ENCODE measurements around the gene NRCAM.

Gene NRCAM

GRCh38 chr7:108157606-108158335 lies 298.5 kb downstream of the NRCAM start:
- no peak for DNase-seq (ENCODE audit: low read depth in 2 of 2)

- DNase-seq (ENCODE audit: low read depth in 2 of 2), result no peak
Observed at GRCh38 chr7:108156897-108157605, 299.2 kb downstream of the NRCAM start.

GRCh38 chr7:108152198-108152597 lies 304.0 kb downstream of the NRCAM start:
- no peak for DNase-seq (ENCODE audit: low read depth in 2 of 2)

DNA sequence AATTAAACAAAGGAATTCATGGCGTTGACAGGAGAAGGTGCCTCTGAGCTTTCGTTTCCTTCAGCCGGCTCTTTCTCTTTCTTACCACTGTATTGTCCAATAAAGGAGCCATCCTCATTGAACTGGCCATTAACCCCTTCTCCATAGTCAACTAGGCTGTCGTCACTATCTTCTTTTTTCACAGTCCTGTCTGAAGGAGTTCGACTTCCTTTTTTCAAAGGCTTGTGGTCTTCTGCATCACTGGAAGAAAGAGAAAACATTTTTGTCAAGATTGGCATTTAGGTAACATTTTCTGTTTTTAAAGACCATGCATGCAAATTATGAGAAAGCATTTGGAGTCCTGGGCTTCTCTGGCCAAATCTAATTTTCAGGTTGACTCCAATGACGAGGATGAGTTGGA lies 306.3 kb downstream of the NRCAM start:
- DNase-seq (ENCODE audit: low read depth in 2 of 2), result no peak

- DNase-seq (ENCODE audit: low read depth in 2 of 2), result no peak
Observed at GRCh38 chr7:108149119-108149518, 307.1 kb downstream of the NRCAM start.

DNA sequence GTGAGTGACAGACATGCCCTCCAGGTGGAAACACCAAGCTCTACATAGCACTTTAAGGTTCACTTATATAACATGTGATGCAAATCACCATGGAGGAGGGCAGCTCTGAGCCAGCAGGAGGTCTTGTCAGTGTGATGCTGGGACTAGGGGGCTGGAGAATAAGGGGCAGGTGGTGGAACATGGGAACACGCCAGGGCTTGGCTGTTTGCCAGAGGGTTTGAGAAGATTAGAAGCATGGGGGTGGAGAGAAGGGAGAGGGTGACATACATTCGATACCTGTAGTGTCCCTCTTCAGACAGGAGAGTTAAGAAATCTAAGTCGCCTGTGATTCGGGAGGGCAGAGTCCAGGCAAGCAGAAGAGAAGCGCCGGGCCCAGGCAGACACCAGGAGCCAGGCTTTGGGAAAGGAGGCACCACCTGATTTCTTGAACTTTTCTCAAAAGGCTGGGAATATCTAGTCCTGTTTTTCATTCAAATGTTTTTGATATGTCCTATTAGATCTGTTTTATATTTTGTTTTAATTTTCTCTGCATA lies 309.1 kb downstream of the NRCAM start:
- no peak for DNase-seq (ENCODE audit: low read depth in 2 of 2)

- no peak for DNase-seq (ENCODE audit: low read depth in 2 of 2)
Observed at GRCh38 chr7:108146070-108146842, 310.0 kb downstream of the NRCAM start.

- DNase-seq (ENCODE audit: low read depth in 2 of 2), result no peak
Observed at GRCh38 chr7:108145401-108145800, 310.8 kb downstream of the NRCAM start.

DNA sequence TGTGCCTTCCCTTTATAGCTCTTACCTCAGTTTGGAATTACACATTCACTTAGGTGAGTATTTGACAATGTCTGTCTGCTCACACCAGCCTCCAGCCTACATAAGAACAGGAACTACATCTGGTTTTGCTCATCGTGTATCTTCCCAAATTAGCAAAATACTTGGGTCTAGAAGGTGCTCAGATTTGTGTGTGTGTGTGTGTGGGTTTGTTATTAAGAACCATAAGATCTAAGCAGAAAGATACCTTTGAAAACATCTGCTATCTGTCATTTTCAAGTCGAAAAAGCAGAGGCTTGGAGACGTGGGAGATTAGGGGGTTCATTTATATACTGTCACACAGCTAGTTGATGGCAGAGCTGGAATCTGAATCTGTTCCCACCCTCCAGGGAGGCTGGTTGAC lies 311.3 kb downstream of the NRCAM start:
- DNase-seq (ENCODE audit: low read depth in 2 of 2), result no peak

- DNase-seq (ENCODE audit: low read depth in 2 of 2), result no peak
Observed at GRCh38 chr7:108143658-108144420, 312.4 kb downstream of the NRCAM start.

DNA sequence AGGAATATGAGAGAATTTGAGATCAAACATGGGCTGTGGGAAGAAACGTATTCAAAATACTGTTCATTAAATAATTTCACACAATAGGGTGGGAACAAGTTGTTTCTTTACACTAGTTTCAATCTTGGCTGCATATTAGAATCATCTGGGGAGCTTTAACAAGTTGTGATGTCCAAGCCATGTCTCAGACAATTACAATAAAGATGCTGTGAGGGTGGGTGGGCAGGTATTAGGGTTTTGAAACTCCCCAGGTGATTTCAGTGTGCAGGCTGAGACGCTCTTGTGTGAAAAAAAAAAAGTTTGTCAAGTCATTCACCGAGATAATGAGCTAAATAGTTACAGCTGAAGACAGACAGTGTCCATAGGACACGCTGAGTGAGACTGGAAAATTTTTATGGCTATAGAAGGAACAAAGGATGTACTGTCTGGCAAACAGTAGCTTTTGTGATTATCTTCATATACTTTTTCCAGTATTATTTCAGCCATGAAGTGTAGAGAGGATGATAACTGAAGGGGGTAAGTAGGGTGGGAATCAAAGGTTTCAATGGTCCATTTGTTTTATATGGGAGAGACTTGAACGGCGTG lies 313.5 kb downstream of the NRCAM start:
- DNase-seq (ENCODE audit: low read depth in 2 of 2), result no peak

- DNase-seq (ENCODE audit: low read depth in 2 of 2), result no peak
Observed at GRCh38 chr7:108142180-108142579, 314.1 kb downstream of the NRCAM start.

DNA sequence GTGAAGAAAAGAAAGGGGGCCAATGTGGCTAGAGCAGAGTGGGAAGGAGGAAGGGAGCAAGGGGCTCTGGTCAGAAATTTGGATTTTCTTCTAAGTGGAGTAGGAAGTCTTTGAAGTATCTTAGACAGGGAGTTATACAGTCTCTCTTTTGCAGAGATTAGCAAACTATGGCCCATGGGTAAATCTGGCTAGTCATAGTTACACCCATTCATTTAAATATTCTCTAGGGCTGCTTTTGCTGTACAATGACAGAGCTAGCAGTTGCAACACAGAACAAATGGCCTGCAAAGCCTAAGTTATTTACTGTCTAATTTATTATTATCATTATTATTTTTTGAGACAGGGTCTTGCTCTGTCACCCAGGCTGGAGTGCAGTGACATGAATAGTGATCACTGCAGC lies 315.6 kb downstream of the NRCAM start:
- DNase-seq (ENCODE audit: low read depth in 2 of 2), result no peak

DNA sequence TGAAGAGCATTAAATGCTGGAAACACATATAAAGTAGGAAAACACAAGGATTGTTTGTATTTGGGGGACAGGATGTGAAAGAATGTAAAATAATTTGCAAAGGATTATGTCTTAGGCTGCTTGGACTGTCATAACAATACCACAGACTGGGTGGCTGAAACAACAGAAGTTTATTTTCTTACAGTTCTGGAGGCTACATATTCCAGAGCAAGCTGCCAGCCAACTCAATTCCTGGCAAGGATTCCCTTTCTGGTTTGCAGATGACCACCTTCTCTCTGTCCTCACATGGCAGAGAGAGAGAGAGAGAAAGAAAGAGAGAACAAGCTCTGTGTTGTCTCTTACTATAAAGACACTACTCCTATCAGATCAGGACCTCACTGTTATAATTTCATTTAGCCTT lies 317.3 kb downstream of the NRCAM start:
- no peak for DNase-seq (ENCODE audit: low read depth in 2 of 2)

DNA sequence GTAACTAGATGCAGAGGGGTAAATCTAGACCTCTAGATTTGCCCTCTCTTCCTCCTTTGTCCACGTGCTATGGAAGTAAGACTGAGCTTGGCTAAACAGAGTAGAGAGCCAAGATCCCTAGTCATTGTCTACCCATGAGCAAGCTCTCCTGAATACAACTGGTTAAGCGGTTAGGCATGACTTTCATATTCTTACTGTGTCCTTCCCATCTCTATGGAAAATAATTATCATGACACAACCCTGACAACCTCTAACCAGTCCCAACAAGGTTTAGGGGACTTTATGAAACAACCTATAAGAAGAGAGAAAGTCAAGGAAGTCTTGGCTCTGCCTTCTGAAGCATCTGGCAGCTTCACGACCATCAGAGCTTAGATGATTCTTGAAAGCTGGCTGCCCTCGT lies 318.2 kb downstream of the NRCAM start:
- no peak for DNase-seq (ENCODE audit: low read depth in 2 of 2)

DNA sequence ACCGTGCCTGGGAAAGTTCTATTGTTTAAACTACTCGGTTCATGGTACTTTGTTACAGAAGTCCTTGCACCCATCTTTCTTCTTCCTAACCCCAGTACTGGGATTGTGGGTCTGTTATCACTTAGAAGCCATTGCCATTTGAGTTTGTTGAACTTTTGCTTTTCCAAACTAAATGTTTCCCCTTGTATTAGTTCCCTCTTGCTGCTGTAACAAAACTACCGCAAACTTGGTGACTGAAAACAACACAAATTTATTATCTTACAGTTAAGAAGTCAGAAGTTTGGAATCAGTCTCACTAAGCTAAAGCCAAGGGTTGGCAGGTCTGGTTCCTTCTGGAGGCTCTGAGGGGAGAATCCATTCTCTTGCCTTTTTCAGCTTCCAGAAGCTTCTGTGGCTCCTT lies 319.2 kb downstream of the NRCAM start:
- DNase-seq (ENCODE audit: low read depth in 2 of 2), result no peak

- DNase-seq (ENCODE audit: low read depth in 2 of 2), result no peak
Observed at GRCh38 chr7:108136191-108136688, 320.0 kb downstream of the NRCAM start.

DNA sequence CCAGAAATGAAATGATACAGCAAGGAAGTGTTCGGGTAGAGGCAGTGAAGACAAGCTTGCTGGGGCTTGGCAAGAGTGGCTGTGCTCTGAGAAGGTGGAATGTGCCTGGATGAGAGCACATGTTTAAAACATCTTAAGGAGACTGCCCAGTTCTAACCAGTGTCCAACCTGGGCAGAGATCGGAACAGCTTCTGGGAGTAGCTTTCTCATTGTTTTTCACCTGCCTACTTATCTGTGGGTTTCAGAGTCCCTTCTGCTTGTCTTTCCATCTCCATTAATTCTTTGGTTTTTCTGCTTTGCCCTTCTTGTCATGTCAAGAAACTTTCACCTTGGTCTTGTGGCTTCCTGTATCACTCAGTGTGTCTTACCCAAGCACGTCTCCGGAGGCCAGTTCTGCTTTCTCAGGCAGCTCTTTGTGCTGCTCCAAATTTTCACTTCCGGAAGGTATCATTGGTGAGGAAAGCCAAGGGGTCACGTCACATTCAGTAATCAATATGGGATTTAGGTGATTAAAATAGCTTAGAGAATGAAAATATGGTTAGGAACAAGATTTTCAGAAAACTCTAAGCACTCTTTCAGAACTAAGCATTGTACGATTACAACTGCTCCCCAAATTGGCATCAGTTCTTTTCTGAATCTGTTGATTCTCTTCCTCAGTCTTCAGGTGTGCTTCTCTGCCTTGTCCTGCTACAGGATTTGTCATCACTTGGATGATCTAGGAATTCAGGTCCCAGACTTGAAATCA lies 320.6 kb downstream of the NRCAM start:
- no peak for DNase-seq (ENCODE audit: low read depth in 2 of 2)

- no peak for DNase-seq (ENCODE audit: low read depth in 2 of 2)
Observed at GRCh38 chr7:108134486-108134885, 321.8 kb downstream of the NRCAM start.

- no peak for DNase-seq (ENCODE audit: low read depth in 2 of 2)
Observed at GRCh38 chr7:108132551-108133265, 323.5 kb downstream of the NRCAM start.
